ENCODE data around the gene UAP1L1. TPM values are rescaled to one million over a fixed set of nuclear protein-coding genes. Genes with fewer than 3 reads are reported as not detected.

The UAP1L1 gene
- total and polyA plus RNA-seq, 9 of the 15 experiments (the other 6 are each of a cell fraction or from before 2014, with no cell fraction given), result 0.20 to 8.6 (median 3.7) TPM

- TF ChIP-seq CHAMP1 (IDR thresholded peaks at IDR 0.05) (no peak), KLF13 (tag; IDR thresholded peaks at IDR 0.05; ENCODE audit: borderline replicate concordance, low read depth) (no peak), SMAD2 (IDR thresholded peaks at IDR 0.05; ENCODE audit: low read depth, low read length) (no peak), YBX1 (IDR thresholded peaks at IDR 0.05) (no peak), ZNF398 (CRISPR knock-in tag; IDR thresholded peaks at IDR 0.05) (no peak), RB1 (IDR thresholded peaks at IDR 0.05; ENCODE audit: low read depth) (peak; percentile 79), PHF8 (IDR thresholded peaks at IDR 0.05; ENCODE audit: borderline replicate concordance, low read length) (peak; percentile 61; the same call in 1 of the 2 replicates), NR2F6 (CRISPR knock-in tag; IDR thresholded peaks at IDR 0.05) (no peak), NRF1 (conservative IDR thresholded peaks at IDR 0.05 in 1 of 2, IDR thresholded peaks at IDR 0.05 in 1 of 2) (peak; percentile 37 to 49; a peak in 3 of 4 replicates), VEZF1 (CRISPR knock-in tag; IDR thresholded peaks at IDR 0.05) (peak; percentile 92), ZNF212 (CRISPR knock-in tag; IDR thresholded peaks at IDR 0.05) (no peak), SRSF9 (IDR thresholded peaks at IDR 0.05; ENCODE audit: borderline replicate concordance, low read depth, low read length) (no peak), RAD21 (CRISPR knock-in tag; conservative IDR thresholded peaks at IDR 0.05 in 1 of 2, IDR thresholded peaks at IDR 0.05 in 1 of 2) (peak in 1 of 2 experiments; percentile 39; a peak in 2 of 4 replicates), ZNF175 (CRISPR knock-in tag; IDR thresholded peaks at IDR 0.05; ENCODE audit: low read depth) (no peak), ILK (tag; IDR thresholded peaks at IDR 0.05; ENCODE audit: borderline replicate concordance, low read depth) (no peak), MYBL2 (IDR thresholded peaks at IDR 0.05; ENCODE audit: low read depth) (no peak), MYBL2 (CRISPR knock-in tag; IDR thresholded peaks at IDR 0.05; ENCODE audit: borderline replicate concordance) (no peak), THRAP3 (IDR thresholded peaks at IDR 0.05; ENCODE audit: borderline replicate concordance) (no peak), HMG20A (CRISPR knock-in tag; conservative IDR thresholded peaks at IDR 0.05) (no peak), RBM39 (optimal IDR thresholded peaks at IDR 0.05; ENCODE audit: low read depth, low read length) (no peak), NR2C2 (CRISPR knock-in tag; IDR thresholded peaks at IDR 0.05) (no peak), NR2C2 (tag; IDR thresholded peaks at IDR 0.05) (0 out of 2 replicates have a peak, but pooled peaks have one; percentile 2), ZNF239 (CRISPR knock-in tag; IDR thresholded peaks at IDR 0.05) (no peak)
Measured at GRCh38 chr9:137028263-137029057, 48.9 kb upstream of the UAP1L1 start (continued).

All from K562 (cell line).